Activated CD4-positive, CD25-positive, alpha-beta regulatory T cell (primary cell): Measurements from ENCODE around the gene IFNG-AS1.
A peak's percentile ranks its signal among the peaks of the same experiment; 100 is the strongest.

Source experiments
- DNase-seq, 4 experiments: peaks; one replicate each; lab custom pipeline; 2025; lab: John Stamatoyannopoulos, UW

IFNG-AS1 gene

GRCh38 chr12:67989184-67989920, at the start of gene IFNG-AS1:
Gene IFNG-AS1 (plus strand): TSS chr12:67989447.
- DNase-seq: no peak

- no peak for DNase-seq
These were observed 49.6 kb upstream of the IFNG-AS1 start for GRCh38 chr12:67939611-67940010.

GRCh38 chr12:67940780-67941243, 48.4 kb upstream of the IFNG-AS1 start:
- no peak for DNase-seq

GRCh38 chr12:67942724-67943123, 46.5 kb upstream of the IFNG-AS1 start:
- DNase-seq: no peak

- DNase-seq: peak; percentile 9 to 36 (median 29)
These were observed 45.9 kb upstream of the IFNG-AS1 start for GRCh38 chr12:67943141-67943892.

GRCh38 chr12:67944093-67944492, 45.2 kb upstream of the IFNG-AS1 start:
- DNase-seq: no peak

- no peak for DNase-seq
These were observed 36.5 kb upstream of the IFNG-AS1 start for GRCh38 chr12:67952787-67953186.

GRCh38 chr12:67957383-67957782, 31.9 kb upstream of the IFNG-AS1 start:
- no peak for DNase-seq

GRCh38 chr12:67958187-67958586, 31.1 kb upstream of the IFNG-AS1 start:
- DNase-seq: no peak

- DNase-seq: no peak
These were observed 24.8 kb upstream of the IFNG-AS1 start for GRCh38 chr12:67964456-67964855.

- DNase-seq: no peak
These were observed 22.7 kb upstream of the IFNG-AS1 start for GRCh38 chr12:67966560-67966959.

- DNase-seq: no peak
These were observed 20.9 kb upstream of the IFNG-AS1 start for GRCh38 chr12:67968321-67968720.

- no peak for DNase-seq
These were observed 20.5 kb upstream of the IFNG-AS1 start for GRCh38 chr12:67968725-67969124.

GRCh38 chr12:67969134-67969802, 20.0 kb upstream of the IFNG-AS1 start:
- DNase-seq: no peak

- DNase-seq: no peak
These were observed 11.6 kb upstream of the IFNG-AS1 start for GRCh38 chr12:67977668-67978067.

- no peak for DNase-seq
These were observed 8.9 kb upstream of the IFNG-AS1 start for GRCh38 chr12:67980391-67980790.

GRCh38 chr12:67981287-67982162, 7.7 kb upstream of the IFNG-AS1 start:
- no peak for DNase-seq

GRCh38 chr12:67982164-67982563, 7.1 kb upstream of the IFNG-AS1 start:
- no peak for DNase-seq

- no peak for DNase-seq
These were observed 2.6 kb upstream of the IFNG-AS1 start for GRCh38 chr12:67986632-67987031.

GRCh38 chr12:67988601-67989021, 636 bp upstream of the IFNG-AS1 start:
- DNase-seq: no peak

- DNase-seq: no peak
These were observed 1.9 kb downstream of the IFNG-AS1 start for GRCh38 chr12:67991158-67991557.

GRCh38 chr12:67993143-67993542, 3.9 kb downstream of the IFNG-AS1 start:
- no peak for DNase-seq
